B cell (primary cell): ENCODE data around the gene RASA3.

ENCODE experiments used
- EZH2 ChIP-seq: IDR thresholded peaks from 2 replicates; pipeline ENCODE4 v1.6.1; 2012; ENCODE audit warnings: borderline replicate concordance, low read depth, mild to moderate bottlenecking, moderate library complexity, low read length; ENCODE audit not compliant: insufficient read depth, poor library complexity, severe bottlenecking
- TF ChIP-seq, protein P1 (sequence below): fragments of 200-600 bp; IDR thresholded peaks from one replicate; pipeline ENCODE4 v1.8.0; 2022; ENCODE audit warnings: antibody characterized with exemption, mild to moderate bottlenecking

DNA sequence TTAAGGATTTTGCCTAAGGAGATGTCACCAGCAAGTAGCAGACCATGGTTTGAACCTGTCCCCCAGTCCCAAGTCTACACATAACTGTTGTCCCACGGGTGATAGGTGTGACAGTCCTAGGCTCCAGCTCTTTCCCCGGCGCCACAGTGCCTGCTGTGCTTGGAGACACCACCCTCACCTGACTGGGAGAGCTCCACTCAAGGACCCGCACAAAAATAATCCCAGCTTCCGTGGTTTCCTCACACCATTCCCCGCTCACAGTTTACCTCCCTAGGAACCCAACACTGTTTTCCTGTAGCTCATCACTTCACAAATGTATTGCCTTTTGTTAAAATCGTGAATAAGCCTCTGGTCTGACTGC is 19.8 kb upstream of the RASA3 start:
- TF ChIP-seq, protein P1, sequence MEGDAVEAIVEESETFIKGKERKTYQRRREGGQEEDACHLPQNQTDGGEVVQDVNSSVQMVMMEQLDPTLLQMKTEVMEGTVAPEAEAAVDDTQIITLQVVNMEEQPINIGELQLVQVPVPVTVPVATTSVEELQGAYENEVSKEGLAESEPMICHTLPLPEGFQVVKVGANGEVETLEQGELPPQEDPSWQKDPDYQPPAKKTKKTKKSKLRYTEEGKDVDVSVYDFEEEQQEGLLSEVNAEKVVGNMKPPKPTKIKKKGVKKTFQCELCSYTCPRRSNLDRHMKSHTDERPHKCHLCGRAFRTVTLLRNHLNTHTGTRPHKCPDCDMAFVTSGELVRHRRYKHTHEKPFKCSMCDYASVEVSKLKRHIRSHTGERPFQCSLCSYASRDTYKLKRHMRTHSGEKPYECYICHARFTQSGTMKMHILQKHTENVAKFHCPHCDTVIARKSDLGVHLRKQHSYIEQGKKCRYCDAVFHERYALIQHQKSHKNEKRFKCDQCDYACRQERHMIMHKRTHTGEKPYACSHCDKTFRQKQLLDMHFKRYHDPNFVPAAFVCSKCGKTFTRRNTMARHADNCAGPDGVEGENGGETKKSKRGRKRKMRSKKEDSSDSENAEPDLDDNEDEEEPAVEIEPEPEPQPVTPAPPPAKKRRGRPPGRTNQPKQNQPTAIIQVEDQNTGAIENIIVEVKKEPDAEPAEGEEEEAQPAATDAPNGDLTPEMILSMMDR, result no peak
- no peak for TF ChIP-seq EZH2
